Mucosa of stomach (tissue), 1 donor: ENCODE results near the gene BCHE.

Source experiments
- H3K27me3 ChIP-seq: one replicate; pipeline ENCODE4 v1.7.0; 2013; ENCODE audit warnings: mild to moderate bottlenecking, low read length; ENCODE audit not compliant: control insufficient read depth, insufficient read depth
- H3K36me3 ChIP-seq: one replicate; pipeline ENCODE4 v1.7.0; 2013; ENCODE audit warnings: low read length; ENCODE audit not compliant: control insufficient read depth, insufficient read depth
- H3K4me1 ChIP-seq: one replicate; pipeline ENCODE4 v1.7.0; 2013; ENCODE audit warnings: mild to moderate bottlenecking, low read length; ENCODE audit not compliant: control insufficient read depth, insufficient read depth
- H3K4me3 ChIP-seq: one replicate; pipeline ENCODE4 v1.7.0; 2013; ENCODE audit warnings: low read length
- H3K9ac ChIP-seq: one replicate; pipeline ENCODE4 v1.7.0; 2013; ENCODE audit warnings: mild to moderate bottlenecking, low read length, moderate library complexity
- H3K9me3 ChIP-seq: one replicate; pipeline ENCODE4 v1.7.0; 2013; ENCODE audit warnings: mild to moderate bottlenecking, low read length, moderate library complexity; ENCODE audit not compliant: control insufficient read depth
- donor health status: Pancreatic carcinoma.

BCHE gene

GRCh38 chr3:165744025-165744424, 93.2 kb downstream of the BCHE start:
- Histone ChIP-seq H3K9ac (no peak overlapping the region), H3K9me3 (no peaks in the 10 kb centered on the region), H3K36me3 (no peaks in the 10 kb centered on the region), H3K4me3 (no peak overlapping the region), H3K4me1 (no peaks in the 10 kb centered on the region), H3K27me3 (no peaks in the 10 kb centered on the region)

DNA sequence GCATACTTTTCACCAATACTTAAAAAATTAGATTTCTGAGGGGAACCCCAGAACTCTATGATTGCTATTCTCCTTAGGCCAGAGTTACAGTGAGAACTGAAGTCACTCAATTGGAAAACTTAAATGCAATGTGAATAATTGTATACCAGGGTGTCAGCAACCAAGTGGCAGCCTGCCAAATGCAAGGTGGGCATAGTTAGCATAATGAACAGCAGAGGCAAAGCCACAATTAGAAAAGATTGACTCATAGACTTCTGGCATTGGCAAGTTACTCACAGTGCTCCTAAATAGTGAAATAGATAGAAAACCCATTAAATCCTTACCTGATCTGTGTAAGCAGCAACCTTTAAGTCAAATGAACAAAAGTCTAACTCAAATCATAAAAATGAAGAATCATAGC, 94.9 kb downstream of the BCHE start:
- Histone ChIP-seq H3K36me3 (no peaks in the 10 kb centered on the region), H3K4me1 (no peaks in the 10 kb centered on the region), H3K9me3 (no peaks in the 10 kb centered on the region)

DNA sequence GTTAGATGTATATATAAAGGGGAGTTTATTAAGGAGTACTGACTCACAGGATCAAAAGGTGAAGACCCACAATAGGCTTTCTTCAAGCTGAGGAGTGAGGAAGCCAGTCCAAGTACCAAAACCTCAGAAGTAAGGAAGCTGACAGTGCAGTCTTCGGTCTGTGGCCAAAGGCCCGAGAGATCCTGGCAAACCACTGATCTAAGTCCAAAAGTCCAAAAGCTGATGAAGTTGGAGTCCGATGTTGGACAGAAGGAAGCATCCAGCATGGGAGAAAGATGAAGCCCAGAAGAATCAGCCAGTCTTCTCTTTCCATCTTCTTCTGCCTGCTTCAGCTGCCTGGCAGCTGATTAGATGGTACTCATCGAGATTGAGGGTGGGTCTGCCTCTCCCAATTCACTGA, 107.5 kb downstream of the BCHE start:
- Histone ChIP-seq H3K36me3 (no peaks in the 10 kb centered on the region), H3K4me3 (no peak overlapping the region), H3K4me1 (no peaks in the 10 kb centered on the region), H3K9me3 (no peaks in the 10 kb centered on the region), H3K9ac (no peak overlapping the region), H3K27me3 (no peaks in the 10 kb centered on the region)

More for the DNA sequence above, 94.9 kb downstream of the BCHE start:
- Histone ChIP-seq H3K9ac (no peak overlapping the region), H3K27me3 (no peaks in the 10 kb centered on the region), H3K4me3 (no peak overlapping the region)

DNA sequence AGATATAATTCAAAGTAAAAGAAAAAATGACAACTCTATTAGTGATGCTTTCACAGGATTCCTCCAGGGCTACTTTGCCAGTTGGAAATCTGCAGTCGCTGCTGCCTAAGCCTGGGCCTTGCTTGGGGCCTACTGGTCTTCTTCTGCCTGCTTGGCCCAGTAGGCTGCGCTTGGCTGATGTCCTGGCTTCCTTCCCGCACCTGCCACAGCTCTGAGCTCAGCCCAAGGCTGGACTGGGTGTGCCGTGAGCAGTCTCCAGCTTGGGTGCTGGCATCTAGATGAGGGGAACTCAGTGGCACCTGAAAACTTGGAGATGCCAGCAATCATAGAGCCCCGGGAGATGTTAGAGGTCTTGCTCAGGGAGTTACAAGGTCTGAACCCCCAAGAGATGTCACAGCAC, 108.3 kb downstream of the BCHE start:
- Histone ChIP-seq H3K27me3 (no peaks in the 10 kb centered on the region), H3K9ac (no peak overlapping the region), H3K9me3 (no peaks in the 10 kb centered on the region), H3K36me3 (no peaks in the 10 kb centered on the region), H3K4me1 (no peaks in the 10 kb centered on the region), H3K4me3 (no peak overlapping the region)

- no peaks in the 10 kb centered on the region for H3K36me3 ChIP-seq
- no peak overlapping the region for H3K9ac ChIP-seq
- no peaks in the 10 kb centered on the region for H3K27me3 ChIP-seq
- H3K9me3 ChIP-seq, result no peaks in the 10 kb centered on the region
- no peaks in the 10 kb centered on the region for H3K4me1 ChIP-seq
- H3K4me3 ChIP-seq, result no peak overlapping the region
Measured at GRCh38 chr3:165725296-165725695, 111.9 kb downstream of the BCHE start.
